ENCODE measurements around the gene RPA3. TPM values are rescaled to one million over a fixed set of nuclear protein-coding genes. Genes with fewer than 3 reads are reported as not detected.

The RPA3 gene
- total RNA-seq, 1 donor from 2014 or later = 110 TPM

Other genes with a start within 250 kb of the RPA3 start
- gene COL28A1, start 182.7 kb downstream of the RPA3 start, total RNA-seq = not detected in 2 replicates
- gene MIOS, start 151.7 kb downstream of the RPA3 start, total RNA-seq = 29.6 and 31.6 TPM in 2 replicates
- 13.6 and 14.2 TPM in 2 replicates for gene UMAD1, start 77.9 kb downstream of the RPA3 start, total RNA-seq